WERI-Rb-1 (cell line): ENCODE measurements around the gene MRPL20.

Experiments used
- DNase-seq: peaks from one replicate; pipeline ENCODE4 v3.0.0-alpha.2; 2020
- H3K27ac ChIP-seq: fragments of 250-450 bp; sonication (Bioruptor Pico); 2 replicates; pipeline ENCODE4 v1.5.1; 2020; ENCODE audit warnings: mild to moderate bottlenecking, moderate library complexity
- H3K27me3 ChIP-seq: fragments of 250-450 bp; sonication (Bioruptor Pico); 2 replicates; pipeline ENCODE4 v1.5.1; 2021; ENCODE audit warnings: mild to moderate bottlenecking, low read depth, moderate library complexity; ENCODE audit not compliant: insufficient read depth, severe bottlenecking
- H3K36me3 ChIP-seq: fragments of 250-450 bp; sonication (Bioruptor Pico); 2 replicates; pipeline ENCODE4 v1.5.1; 2020; ENCODE audit warnings: mild to moderate bottlenecking, moderate library complexity
- H3K4me3 ChIP-seq: 2 replicates; pipeline ENCODE4 v1.5.1; 2011; ENCODE audit warnings: low read depth, mild to moderate bottlenecking, control low read depth, low read length
- H3K9me3 ChIP-seq: fragments of 250-450 bp; sonication (Bioruptor Pico); 2 replicates; pipeline ENCODE4 v1.5.1; 2021; ENCODE audit warnings: mild to moderate bottlenecking, moderate library complexity; ENCODE audit not compliant: severe bottlenecking
- CTCF ChIP-seq: IDR thresholded peaks from 2 replicates; pipeline ENCODE4 v1.5.1; 2011; ENCODE audit warnings: low read depth, mild to moderate bottlenecking, control low read depth, inconsistent platforms, low read length

MRPL20 gene

GRCh38 chr1:1433804-1434130, 26.7 kb upstream of the MRPL20 start:
- H3K4me3 ChIP-seq: no peak overlapping the region

GRCh38 chr1:1432951-1433803, 26.1 kb upstream of the MRPL20 start:
- no peaks in the 10 kb centered on the region for H3K9me3 ChIP-seq
- no peak overlapping the region for H3K4me3 ChIP-seq
- H3K27me3 ChIP-seq: no peaks in the 10 kb centered on the region
- peak; percentile 82 for DNase-seq
- TF ChIP-seq CTCF: no peak
- no peaks in the 10 kb centered on the region; the same call in 1 of the 2 replicates for H3K36me3 ChIP-seq
- H3K27ac ChIP-seq: peak overlapping the region; percentile 93

More at GRCh38 chr1:1433804-1434130, 26.7 kb upstream of the MRPL20 start:
- DNase-seq: no peak
- no peak for TF ChIP-seq CTCF
- H3K36me3 ChIP-seq: no peaks in the 10 kb centered on the region; the same call in 1 of the 2 replicates
- H3K27ac ChIP-seq: peak overlapping the region; percentile 93
- H3K27me3 ChIP-seq: no peaks in the 10 kb centered on the region
- no peaks in the 10 kb centered on the region for H3K9me3 ChIP-seq

GRCh38 chr1:1432274-1432950, 25.3 kb upstream of the MRPL20 start:
- no peaks in the 10 kb centered on the region; the same call in 1 of the 2 replicates for H3K36me3 ChIP-seq
- no peaks in the 10 kb centered on the region for H3K27me3 ChIP-seq
- no peak for DNase-seq
- H3K4me3 ChIP-seq: no peak overlapping the region
- H3K9me3 ChIP-seq: no peaks in the 10 kb centered on the region
- TF ChIP-seq CTCF: no peak
- H3K27ac ChIP-seq: peak overlapping the region; percentile 93

- no peaks in the 10 kb centered on the region for H3K9me3 ChIP-seq
- no peak for TF ChIP-seq CTCF
- peak overlapping the region; percentile 93 for H3K27ac ChIP-seq
- DNase-seq: peak; percentile 87
- no peak overlapping the region for H3K4me3 ChIP-seq
- no peaks in the 10 kb centered on the region for H3K36me3 ChIP-seq
- no peaks in the 10 kb centered on the region for H3K27me3 ChIP-seq
These were observed 24.8 kb upstream of the MRPL20 start for GRCh38 chr1:1431845-1432273.

GRCh38 chr1:1430992-1431844, 24.1 kb upstream of the MRPL20 start:
- Histone ChIP-seq H3K4me3 (no peak overlapping the region; the same call in 1 of the 2 replicates), H3K9me3 (no peaks in the 10 kb centered on the region), H3K27ac (peak overlapping the region; percentile 93), H3K27me3 (no peaks in the 10 kb centered on the region), H3K36me3 (no peaks in the 10 kb centered on the region)
- TF ChIP-seq CTCF: no peak
- DNase-seq: no peak
